ENCODE measurements around the gene CD52. TPM values are rescaled to one million over a fixed set of nuclear protein-coding genes. Genes with fewer than 3 reads are reported as not detected.

CD52 gene
- total RNA-seq, 3 donors from 2014 or later = 8.3 to 12.8 (median 12.3) TPM

DNA sequence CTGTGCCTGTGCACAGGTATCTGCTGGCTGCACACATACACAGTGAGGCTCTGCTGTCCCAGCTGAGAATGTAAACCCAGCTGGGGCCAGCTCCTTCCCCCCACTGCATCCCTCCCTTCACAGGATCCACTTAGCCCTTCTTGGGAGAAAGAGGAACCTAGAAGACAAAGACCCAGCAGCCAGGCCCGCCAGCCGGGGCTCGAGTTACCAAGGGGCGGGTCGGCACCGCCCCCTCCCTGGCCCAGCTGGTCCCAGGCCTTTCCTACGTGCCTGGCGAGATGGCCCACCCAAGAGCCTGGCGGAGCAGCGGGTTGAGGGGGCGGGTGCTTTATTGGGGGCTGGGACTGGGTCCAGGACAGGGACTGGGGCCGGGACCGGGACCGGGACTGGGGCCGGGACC is 35.8 kb upstream of the CD52 start:
- H3K27ac ChIP-seq = peak overlapping the region; percentile 8 to 97
- no peak for DNase-seq (ENCODE audit: low spot score in 2 of 2)
- H3K36me3 ChIP-seq = no peaks in the 10 kb centered on the region
- H3K4me1 ChIP-seq = peaks cover 8 to 17% of the 10 kb centered on the region in 2 donors
- H3K9me3 ChIP-seq = no peaks in the 10 kb centered on the region
- H3K27me3 ChIP-seq = no peaks in the 10 kb centered on the region
- no peak for TF ChIP-seq POLR2AphosphoS5 (IDR thresholded peaks at IDR 0.05)
- no peak for TF ChIP-seq POLR2A (IDR thresholded peaks at IDR 0.05)
- TF ChIP-seq, protein P1, sequence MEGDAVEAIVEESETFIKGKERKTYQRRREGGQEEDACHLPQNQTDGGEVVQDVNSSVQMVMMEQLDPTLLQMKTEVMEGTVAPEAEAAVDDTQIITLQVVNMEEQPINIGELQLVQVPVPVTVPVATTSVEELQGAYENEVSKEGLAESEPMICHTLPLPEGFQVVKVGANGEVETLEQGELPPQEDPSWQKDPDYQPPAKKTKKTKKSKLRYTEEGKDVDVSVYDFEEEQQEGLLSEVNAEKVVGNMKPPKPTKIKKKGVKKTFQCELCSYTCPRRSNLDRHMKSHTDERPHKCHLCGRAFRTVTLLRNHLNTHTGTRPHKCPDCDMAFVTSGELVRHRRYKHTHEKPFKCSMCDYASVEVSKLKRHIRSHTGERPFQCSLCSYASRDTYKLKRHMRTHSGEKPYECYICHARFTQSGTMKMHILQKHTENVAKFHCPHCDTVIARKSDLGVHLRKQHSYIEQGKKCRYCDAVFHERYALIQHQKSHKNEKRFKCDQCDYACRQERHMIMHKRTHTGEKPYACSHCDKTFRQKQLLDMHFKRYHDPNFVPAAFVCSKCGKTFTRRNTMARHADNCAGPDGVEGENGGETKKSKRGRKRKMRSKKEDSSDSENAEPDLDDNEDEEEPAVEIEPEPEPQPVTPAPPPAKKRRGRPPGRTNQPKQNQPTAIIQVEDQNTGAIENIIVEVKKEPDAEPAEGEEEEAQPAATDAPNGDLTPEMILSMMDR (IDR thresholded peaks at IDR 0.05) = no peak
- H3K4me3 ChIP-seq = no peak overlapping the region
- intact Hi-C loops (cut with DNase I; ENCODE audit: low total_unique reads) = no loop called here

DNA sequence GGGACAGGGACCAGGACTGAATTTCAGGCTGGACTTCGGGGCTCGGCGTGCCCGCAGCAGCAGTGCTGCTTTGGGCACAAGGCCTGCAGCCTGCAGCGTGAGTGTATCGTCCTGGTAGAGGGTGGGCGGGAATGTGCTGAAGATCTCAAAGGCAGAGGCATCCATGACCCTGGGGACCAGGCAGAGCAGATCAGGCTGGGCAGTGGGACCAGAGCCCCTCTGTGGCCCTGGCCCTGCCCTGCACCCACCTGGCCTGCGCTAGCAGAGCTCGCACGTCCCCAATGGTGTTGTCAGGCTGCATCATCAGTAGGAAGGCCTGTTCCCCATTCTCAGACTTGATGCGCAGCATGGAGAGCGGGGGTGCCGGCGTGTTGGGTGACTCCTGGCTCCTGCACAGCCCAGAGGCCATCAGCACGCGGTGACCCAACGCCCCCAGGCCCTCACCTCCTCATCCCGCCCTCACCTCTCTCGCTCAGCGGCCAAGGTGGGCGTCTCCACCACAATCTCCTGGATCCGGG is 35.3 kb upstream of the CD52 start:
- Histone ChIP-seq H3K4me3 (no peak overlapping the region), H3K27ac (no peak overlapping the region), H3K36me3 (no peaks in the 10 kb centered on the region), H3K9me3 (no peaks in the 10 kb centered on the region), H3K27me3 (no peaks in the 10 kb centered on the region), H3K4me1 (peaks cover 8 to 12% of the 10 kb centered on the region in 2 donors)
- intact Hi-C loops (cut with DNase I; ENCODE audit: low total_unique reads) = no loop called here
- no peak for DNase-seq (ENCODE audit: low spot score in 2 of 2)
- TF ChIP-seq POLR2A (IDR thresholded peaks at IDR 0.05) = no peak
- no peak for TF ChIP-seq POLR2AphosphoS5 (IDR thresholded peaks at IDR 0.05)
- TF ChIP-seq, protein P1 (IDR thresholded peaks at IDR 0.05) = no peak

DNA sequence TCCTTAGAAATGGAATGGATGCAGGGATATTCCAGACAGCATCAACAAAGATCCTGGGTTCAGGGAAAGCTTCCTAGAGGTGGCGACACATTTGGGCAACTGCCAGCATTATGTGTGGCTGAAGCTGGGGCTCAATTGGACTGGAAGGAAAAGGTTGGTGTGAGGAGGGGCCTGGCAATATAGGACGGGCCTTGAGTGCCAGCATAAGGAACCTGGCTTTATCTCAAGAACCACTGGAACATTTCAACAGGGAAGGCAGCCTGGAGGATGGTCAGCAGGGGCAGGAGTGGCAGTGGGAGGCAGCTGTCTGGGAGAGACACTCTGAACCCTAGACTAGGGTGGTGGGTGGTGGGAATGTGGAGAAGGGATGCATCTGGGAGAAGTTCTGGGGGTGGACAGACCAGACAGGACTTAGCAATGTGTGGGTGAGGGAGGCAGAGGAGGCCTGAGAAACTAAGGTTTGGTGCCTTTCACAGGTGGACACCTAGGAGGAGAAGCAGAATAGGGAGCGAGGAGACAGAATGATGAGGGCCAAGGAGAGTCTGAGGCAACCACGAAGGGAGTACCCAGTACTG is 34.4 kb upstream of the CD52 start:
- intact Hi-C loops (cut with DNase I; ENCODE audit: low total_unique reads) = no loop called here
- peaks cover 6 to 12% of the 10 kb centered on the region in 2 donors for H3K4me1 ChIP-seq

DNA sequence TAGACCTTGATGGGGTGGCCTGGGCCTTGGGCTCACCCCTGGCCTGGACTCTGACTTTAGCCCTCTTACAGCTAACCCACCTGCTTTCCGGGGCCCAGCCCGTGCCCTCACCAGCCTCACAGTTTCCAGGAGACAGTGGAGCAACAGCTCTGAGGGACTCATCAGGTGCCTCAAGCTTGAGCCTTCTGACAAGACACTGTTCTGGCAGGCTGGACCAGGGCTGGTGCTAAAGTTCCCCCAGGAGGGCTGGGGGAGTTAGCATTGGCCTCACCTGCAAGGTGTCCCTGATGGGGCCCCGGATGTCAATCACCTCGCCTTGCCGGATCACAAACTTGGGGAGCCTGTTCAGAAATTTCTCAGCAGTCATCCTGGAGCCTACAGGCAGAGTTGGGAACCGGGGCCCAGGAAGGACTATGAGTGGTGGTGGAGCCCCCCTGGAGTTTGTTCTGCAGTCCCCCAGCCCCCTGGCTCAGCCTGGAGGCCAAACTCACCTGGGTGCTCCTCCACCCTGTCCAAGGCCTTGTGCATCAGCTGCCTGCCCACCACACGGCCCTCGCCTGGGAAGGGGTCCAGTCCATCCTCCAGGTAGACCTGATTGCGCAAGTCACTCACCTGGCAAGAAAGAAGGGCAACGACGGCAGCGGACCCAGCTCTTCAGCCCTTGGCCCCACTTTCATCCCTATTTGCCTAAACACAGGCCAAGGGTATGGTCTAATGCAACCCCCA is 33.7 kb upstream of the CD52 start:
- TF ChIP-seq, protein P1 (IDR thresholded peaks at IDR 0.05) = no peak
- no peak for TF ChIP-seq POLR2A (IDR thresholded peaks at IDR 0.05)
- no peak for DNase-seq (ENCODE audit: low spot score in 2 of 2)
- Histone ChIP-seq H3K27me3 (no peaks in the 10 kb centered on the region), H3K4me3 (no peak overlapping the region), H3K4me1 (peaks cover 4 to 8% of the 10 kb centered on the region in 2 donors), H3K9me3 (no peaks in the 10 kb centered on the region), H3K27ac (peak overlapping the region; percentile 40 to 82), H3K36me3 (no peaks in the 10 kb centered on the region)
- intact Hi-C loops (cut with DNase I; ENCODE audit: low total_unique reads) = no loop called here

More for the DNA sequence above, 34.4 kb upstream of the CD52 start:
- TF ChIP-seq, protein P1 (IDR thresholded peaks at IDR 0.05) = no peak
- TF ChIP-seq POLR2A (IDR thresholded peaks at IDR 0.05) = no peak
- TF ChIP-seq POLR2AphosphoS5 (IDR thresholded peaks at IDR 0.05) = no peak
- peak overlapping the region; percentile 36 to 82 for H3K27ac ChIP-seq
- H3K36me3 ChIP-seq = no peaks in the 10 kb centered on the region
- H3K9me3 ChIP-seq = no peaks in the 10 kb centered on the region
- no peak for DNase-seq (ENCODE audit: low spot score in 2 of 2)
- no peak overlapping the region for H3K4me3 ChIP-seq
- no peaks in the 10 kb centered on the region for H3K27me3 ChIP-seq
